Measurements from ENCODE around the gene GCNA.

DNA sequence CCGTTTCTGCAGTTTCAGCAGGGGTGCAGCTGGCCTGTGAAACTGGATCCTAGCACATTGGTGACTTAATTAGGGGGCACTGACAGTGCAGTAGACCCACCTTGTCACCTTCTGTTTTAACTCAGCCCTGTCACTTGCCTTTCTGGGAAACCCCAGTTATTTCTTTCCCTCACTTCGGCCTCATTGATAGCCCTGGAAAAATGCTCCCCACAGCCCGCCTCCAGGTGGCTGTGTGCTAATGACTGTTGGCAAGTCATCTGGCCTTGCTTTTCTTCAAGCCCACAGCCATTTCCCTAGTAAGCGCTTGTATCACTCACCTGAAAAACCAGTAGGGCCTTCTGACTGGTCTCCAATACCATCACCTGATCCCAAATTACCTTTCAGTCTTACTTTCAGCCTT is 36.8 kb downstream of the GCNA start:
- no peak for TF ChIP-seq GATA3 (IDR thresholded peaks at IDR 0.05; ENCODE audit: low read depth, low read length)
- no peak for TF ChIP-seq GATA2 (IDR thresholded peaks at IDR 0.05; ENCODE audit: low read depth, low read length)
